ENCODE results near the gene PLPP6. TPM values are rescaled to one million over a fixed set of nuclear protein-coding genes. Genes with fewer than 3 reads are reported as not detected.

PLPP6 gene
- polyA plus RNA-seq, 1 donor from 2014 or later: 26.3 TPM

DNA sequence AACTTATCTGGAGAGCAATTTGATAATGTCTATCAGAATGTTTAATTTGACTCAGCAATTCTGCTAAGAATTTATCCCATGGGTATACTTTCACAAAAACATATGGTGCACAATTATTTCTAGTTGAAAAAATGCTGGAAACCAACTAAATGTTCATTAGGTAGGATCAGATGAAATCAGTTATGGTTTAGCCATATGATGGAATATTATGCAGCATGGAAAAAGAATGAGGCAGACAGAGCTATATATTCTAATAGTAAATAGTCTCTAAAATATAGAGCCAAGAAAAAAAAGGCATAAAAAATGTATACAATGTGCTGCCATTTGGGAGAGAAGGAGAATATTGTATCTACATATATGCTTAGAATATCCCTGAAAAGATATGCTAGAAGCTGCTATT, 7.8 kb downstream of the PLPP6 start:
- H4K20me1 ChIP-seq (ENCODE audit: insufficient read depth): no peaks in the 10 kb centered on the region
- no peaks in the 10 kb centered on the region for H3F3A ChIP-seq (ENCODE audit: insufficient read depth, low read length, poor library complexity, severe bottlenecking)
- H3K9me2 ChIP-seq (ENCODE audit: insufficient read depth, low read length): no peaks in the 10 kb centered on the region
- no peaks in the 10 kb centered on the region for H3K79me2 ChIP-seq (replicated peaks; ENCODE audit: insufficient read depth, low read length)
- H3K36me3 ChIP-seq (ENCODE audit: insufficient read depth, low read length): no peaks in the 10 kb centered on the region
- H3K27me3 ChIP-seq (ENCODE audit: insufficient read depth, low read depth, low read length): no peaks in the 10 kb centered on the region
- H3K27ac ChIP-seq (ENCODE audit: low read length): no peak overlapping the region
- H3K4me3 ChIP-seq (ENCODE audit: low read length): no peak overlapping the region
- TF ChIP-seq SMC3 (conservative IDR thresholded peaks at IDR 0.05; ENCODE audit: poor library complexity): no peak
- TF ChIP-seq EZH2 (IDR thresholded peaks at IDR 0.05; ENCODE audit: borderline replicate concordance, insufficient read depth, low read length, poor library complexity, severe bottlenecking): no peak
- no peak for TF ChIP-seq RAD21 (conservative IDR thresholded peaks at IDR 0.05)
- TF ChIP-seq TAF1 (IDR thresholded peaks at IDR 0.05; ENCODE audit: low read depth): no peak
- no peak for TF ChIP-seq MXI1 (conservative IDR thresholded peaks at IDR 0.05; ENCODE audit: poor library complexity, severe bottlenecking)
- no peak for TF ChIP-seq EP300 (conservative IDR thresholded peaks at IDR 0.05; ENCODE audit: poor library complexity, severe bottlenecking)
- no peak for TF ChIP-seq CTCF (IDR thresholded peaks at IDR 0.05; ENCODE audit: poor library complexity, severe bottlenecking)
- no peak for TF ChIP-seq REST (IDR thresholded peaks at IDR 0.05; ENCODE audit: borderline replicate concordance)
- no peak for TF ChIP-seq POLR2AphosphoS5 (IDR thresholded peaks at IDR 0.05)
- H2AFZ ChIP-seq (ENCODE audit: low read depth, low read length): no peak overlapping the region
- H3K4me2 ChIP-seq (ENCODE audit: low read length): no peak overlapping the region
- H3K9me3 ChIP-seq (ENCODE audit: low read length): no peaks in the 10 kb centered on the region
- no peak overlapping the region for H3K9ac ChIP-seq (ENCODE audit: low read length)

GRCh38 chr9:4670591-4670990, 8.5 kb downstream of the PLPP6 start:
- Histone ChIP-seq H3K4me3 (ENCODE audit: low read length) (no peak overlapping the region), H2AFZ (ENCODE audit: low read depth, low read length) (no peak overlapping the region), H3K4me2 (ENCODE audit: low read length) (no peak overlapping the region), H3K9me3 (ENCODE audit: low read length) (no peaks in the 10 kb centered on the region), H3K27me3 (ENCODE audit: insufficient read depth, low read depth, low read length) (no peaks in the 10 kb centered on the region), H3K79me2 (replicated peaks; ENCODE audit: insufficient read depth, low read length) (no peaks in the 10 kb centered on the region), H4K20me1 (ENCODE audit: insufficient read depth) (no peaks in the 10 kb centered on the region), H3K27ac (ENCODE audit: low read length) (no peak overlapping the region), H3F3A (ENCODE audit: insufficient read depth, low read length, poor library complexity, severe bottlenecking) (no peaks in the 10 kb centered on the region), H3K9me2 (ENCODE audit: insufficient read depth, low read length) (no peaks in the 10 kb centered on the region), H3K9ac (ENCODE audit: low read length) (no peak overlapping the region), H3K36me3 (ENCODE audit: insufficient read depth, low read length) (no peaks in the 10 kb centered on the region)
- TF ChIP-seq EP300 (conservative IDR thresholded peaks at IDR 0.05; ENCODE audit: poor library complexity, severe bottlenecking): no peak
- no peak for TF ChIP-seq EZH2 (IDR thresholded peaks at IDR 0.05; ENCODE audit: borderline replicate concordance, insufficient read depth, low read length, poor library complexity, severe bottlenecking)
- no peak for TF ChIP-seq SMC3 (conservative IDR thresholded peaks at IDR 0.05; ENCODE audit: poor library complexity)
- no peak for TF ChIP-seq CTCF (IDR thresholded peaks at IDR 0.05; ENCODE audit: poor library complexity, severe bottlenecking)
- TF ChIP-seq TAF1 (IDR thresholded peaks at IDR 0.05; ENCODE audit: low read depth): no peak
